HG02943 (cell line): ENCODE measurements around the gene NTF3.

Source experiments
- ATAC-seq: cut with Tn5 transposase; IDR thresholded peaks from one replicate; pipeline ENCODE4 v1.9.1; 2021; ENCODE audit warnings: mild to moderate bottlenecking, low read depth, moderate library complexity; ENCODE audit not compliant: unreplicated experiment

Gene NTF3

DNA sequence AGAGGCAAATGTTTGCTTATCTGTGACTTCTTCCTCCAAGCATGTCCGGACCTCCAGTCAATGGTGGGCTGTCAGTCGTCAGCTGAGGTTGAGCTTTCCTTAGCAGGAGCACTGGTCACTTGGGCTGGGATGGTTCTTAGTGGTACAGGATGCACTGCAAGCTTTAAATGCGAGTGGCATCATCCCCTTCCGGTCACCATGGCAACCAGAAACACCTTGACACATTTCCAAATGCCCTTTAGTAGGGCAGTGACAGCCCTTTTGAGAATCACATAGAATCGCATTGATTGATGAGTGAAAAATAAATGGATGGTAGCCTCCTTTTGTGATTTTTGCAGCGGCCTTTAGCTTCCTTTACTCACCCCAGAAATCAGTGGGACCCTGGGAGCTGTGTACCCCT, 24.1 kb downstream of the NTF3 start:
- ATAC-seq: no peak

DNA sequence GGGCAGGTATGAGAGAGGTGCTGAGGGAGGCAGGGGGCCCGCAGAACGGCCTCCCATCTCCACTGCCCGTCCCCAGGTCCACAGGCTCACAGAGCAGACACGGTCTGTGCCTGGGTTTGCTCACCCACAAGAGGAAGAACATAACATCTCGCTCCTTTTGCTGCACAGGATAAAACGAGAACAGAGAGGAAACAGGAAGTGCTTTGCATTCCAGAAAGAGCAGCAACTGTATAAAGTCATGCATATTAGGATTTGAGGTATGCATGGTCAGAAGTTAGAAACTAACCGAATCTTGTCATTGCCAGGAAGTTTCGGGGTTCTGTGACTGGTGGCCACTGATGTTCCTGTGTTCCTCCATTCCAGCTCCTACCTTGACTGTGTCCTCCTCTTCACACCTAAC, 25.0 kb downstream of the NTF3 start:
- ATAC-seq: no peak

DNA sequence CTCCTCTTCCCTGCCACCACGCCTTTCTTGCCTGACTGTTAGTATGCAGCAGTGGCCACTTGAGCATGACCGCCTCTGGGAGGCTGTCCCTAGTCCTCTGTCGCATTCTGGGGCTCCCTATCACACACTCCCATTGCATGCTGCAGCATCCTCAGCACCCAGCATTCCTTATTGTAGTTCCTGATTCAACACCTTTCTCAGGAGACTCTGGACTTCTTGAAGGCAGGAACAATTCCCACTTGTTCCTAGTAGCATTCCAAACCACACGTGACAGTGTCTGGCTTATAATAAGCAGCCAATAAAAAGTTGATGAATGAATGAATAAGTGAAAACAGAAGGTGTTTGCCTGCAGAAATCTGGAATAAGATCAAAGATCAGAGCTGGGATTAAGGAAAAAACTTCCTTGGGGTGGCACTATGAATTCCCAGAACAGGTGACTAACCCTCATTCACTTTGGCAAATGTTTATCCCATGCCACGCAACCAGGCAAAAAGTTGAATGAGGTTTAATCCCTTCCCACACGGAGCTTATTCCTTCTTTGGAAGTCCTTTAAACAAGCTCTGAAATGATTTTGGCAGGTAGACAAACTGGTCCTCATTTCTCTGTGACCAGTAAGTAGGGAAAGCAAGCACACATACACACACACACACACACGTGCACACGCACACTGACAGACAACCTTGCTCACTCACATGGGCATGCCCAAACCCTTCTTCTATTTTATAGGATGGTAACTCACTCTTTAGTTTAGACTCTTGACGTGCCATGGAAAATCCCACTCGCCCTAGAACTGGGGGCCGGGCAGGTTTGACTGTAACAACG, 26.5 kb downstream of the NTF3 start:
- ATAC-seq: no peak

DNA sequence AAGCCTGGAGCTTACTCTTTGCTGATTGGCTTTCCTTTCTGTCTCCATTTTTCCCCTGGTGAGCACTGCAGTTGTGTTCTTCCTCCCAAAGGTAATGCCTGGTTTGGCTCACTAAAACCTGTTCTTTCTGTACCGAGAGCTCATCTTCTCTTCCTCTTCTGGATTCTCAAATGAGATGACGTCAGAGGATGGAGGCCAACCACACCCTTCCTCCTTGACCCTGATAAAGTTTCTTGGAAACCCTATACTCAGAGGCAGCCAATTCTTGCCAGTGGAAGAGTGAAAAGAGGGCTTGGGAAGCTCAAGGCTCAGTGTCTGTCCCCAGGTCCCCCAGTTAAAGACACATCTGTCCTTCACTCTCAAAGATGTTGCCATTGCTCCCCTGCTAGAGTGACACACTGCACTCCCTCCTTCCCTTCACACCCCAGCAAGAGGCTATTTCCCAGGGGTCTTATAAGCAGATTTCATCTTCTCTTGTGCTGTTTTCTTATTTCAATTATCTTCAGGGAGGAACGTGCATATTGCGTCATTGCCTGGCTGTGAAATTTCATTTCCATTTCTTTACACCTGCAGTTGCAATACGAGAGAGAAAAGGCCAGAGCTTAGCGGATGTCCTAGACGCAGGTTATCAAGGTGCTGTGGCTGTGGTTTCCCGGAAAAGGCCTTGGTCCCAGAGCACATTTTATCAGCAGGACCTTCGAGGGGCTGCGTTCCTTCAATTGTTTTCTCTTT, 27.3 kb downstream of the NTF3 start:
- no peak for ATAC-seq

DNA sequence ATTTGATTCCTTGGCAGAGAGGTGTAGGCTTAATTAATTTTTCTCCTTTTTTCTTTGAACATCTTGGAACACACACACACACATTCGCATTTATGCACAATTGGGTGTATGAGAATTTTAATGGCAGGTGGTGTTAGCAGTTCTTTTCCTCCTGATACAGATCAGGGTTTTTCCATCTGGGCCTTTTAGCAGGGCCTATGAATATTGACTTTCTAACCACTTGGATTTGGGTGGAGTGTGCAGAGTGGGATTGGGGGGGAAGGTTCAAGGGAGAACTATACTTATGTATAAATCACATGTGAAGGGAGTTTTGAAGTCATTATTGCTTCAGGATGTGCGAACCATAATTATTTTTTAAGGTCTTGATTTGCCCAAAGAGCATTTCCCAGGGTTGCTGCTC, 28.9 kb downstream of the NTF3 start:
- no peak for ATAC-seq

DNA sequence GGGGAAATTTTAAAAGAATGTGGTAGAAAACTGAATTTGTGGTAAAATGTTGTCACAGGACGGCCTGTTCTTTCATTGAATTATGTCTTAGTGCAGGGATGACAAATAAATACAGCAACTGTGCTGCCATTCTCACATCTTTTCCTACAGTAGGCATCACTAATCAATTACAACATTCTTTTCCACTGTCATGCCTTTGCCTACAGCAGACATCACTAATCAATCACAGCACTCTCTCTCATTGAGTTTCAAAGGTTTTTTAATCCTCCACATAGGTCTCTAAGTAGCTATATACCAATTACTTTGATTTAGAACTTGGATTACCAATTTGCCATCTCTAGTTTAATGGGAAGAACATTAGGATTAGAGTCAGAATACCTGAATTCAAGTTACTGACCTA, 30.1 kb downstream of the NTF3 start:
- ATAC-seq: no peak

DNA sequence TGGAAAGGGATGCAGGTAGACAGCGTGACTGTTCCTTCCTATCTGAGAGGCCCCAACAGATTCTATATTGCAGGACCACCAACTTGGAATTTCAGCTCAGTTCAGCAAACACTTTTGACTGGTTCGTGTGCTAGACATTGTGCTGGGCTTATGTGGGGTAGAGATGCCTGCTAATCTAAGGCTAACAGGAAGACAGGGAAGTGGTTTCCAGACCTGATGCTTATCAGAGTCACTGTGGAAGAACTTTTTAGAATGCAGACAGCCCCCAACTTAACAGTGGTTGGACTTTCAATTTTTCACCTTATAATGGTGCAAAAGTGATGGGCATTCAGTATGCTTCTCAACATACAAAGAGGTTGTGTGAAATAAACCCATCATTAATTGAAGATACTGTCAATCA, 32.2 kb downstream of the NTF3 start:
- no peak for ATAC-seq

DNA sequence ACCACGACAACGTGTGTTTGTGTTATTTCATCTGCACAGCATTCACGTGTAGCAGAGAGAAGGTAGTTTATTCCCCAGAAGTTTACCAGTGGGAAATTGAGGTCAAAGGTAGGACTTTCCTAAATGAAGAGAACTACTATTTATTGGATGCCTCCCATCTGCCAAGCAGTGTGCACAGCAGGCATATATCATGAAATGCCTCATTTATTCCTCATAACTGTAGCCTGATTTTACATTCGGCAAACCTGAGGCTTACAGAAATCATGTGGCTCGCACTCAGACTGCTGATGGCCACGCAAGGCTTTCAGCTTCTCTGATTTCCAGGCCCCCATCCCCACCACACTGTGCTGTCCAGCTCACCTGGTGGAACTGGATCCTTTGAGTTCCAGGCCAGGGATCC, 33.5 kb downstream of the NTF3 start:
- no peak for ATAC-seq

DNA sequence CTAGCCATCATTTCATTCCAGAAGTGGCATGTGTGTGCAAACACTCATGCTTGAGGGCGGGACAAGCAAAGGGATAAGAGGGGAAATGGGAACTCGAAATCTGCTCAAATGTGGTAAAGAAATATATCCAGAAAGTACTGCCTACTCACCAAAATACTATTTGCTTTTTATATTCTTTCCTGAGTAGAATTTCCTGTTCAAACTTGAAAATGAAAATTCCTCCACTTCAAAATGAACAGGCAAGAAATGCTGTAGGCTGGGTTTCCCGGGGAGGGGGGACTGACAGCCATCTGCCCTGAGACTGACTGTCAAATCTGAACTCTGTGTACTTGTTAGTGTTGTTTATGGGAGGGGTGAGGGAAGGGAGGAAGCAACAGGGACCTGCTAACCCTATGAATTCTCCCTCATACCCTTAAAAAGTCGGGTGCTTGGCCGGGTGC, 34.6 kb downstream of the NTF3 start:
- ATAC-seq: no peak

DNA sequence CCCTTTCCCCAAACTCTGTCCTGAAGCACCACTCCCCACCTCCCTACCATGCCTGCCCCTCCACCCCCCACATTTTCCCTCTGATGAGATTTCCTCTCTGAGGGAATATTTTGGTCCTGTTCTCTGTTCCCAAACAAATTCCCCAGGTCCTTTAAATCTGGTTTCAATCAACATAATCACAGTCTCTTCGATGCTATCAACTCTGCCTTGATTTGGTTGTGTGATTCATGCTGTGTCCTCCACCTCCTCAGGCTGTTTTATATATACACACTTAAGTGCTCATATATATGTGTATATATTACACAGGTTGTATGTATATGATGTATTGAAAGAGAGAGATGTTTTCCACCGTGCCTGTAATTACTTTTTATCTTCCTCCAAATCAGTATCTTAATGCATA, 36.0 kb downstream of the NTF3 start:
- ATAC-seq: no peak

DNA sequence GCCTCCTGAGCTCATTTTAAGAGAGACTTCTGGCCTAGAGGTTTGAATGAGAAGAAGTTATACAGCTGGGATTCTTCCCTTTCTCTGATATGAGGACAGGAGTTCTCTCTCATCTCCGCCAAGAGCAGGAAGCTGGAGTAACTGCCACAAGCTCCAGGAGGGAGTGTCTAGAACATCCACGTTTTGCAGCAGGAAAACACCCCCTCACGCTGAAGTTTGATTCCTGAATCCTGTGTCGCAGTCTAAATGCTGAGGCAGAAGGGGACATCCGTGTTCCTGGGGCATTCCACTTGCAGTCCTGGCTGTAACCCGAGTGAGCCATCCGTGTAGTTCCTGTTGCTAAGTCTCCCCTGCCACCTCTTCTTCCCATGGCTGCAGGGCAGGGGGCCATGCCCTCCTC, 38.3 kb downstream of the NTF3 start:
- ATAC-seq: no peak

DNA sequence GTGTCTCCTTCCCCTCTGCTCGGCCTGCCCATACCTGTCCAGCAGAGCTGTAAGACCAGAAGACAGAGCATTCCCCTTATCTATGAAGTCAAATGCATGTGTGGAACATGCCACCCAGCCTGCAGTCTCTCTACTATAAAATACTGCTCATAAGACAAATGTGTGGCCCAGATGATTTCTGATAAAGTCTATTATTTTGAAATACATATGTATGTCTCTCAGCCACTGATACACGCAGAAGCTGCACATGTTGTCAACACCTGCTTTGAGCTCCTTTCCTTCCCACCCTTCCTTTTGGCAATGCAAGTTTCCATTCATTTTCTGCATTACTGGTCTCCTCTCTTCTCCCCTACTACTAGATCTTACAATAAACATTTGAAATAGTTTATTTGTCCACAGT, 38.8 kb downstream of the NTF3 start:
- no peak for ATAC-seq

DNA sequence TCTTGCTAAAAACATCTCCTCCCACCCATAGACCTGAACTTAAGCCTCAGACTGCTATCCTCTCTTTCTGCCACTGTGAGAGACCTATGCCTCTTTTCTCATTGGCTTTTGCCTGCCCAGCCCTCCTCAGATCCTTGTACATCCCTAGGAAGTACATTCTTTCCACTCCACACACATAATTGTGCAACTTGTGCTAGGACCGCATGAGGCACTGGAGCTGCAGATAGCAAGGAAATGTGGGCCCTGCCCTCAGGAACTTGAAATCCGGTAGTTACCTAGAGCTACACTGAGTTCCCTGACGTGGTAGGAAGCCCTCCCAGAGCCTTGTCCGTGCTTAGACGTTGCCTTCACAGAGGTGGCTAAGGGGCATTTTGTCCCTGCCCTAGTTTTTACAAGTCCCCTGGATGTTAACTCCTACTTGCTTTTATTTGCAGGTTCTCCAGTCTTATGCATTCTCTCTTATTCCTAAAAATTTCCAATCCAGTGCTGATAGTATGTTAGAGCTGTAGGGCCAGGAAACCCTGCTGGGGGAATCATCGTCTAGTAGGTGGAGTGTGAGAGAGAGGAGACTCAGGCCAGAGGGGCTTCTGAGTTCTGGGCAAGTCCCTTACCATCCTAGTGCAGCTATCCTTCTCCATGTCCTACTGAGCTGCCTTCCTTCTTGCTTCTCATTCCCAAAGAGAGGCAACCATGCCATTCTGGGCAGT, 41.3 kb downstream of the NTF3 start:
- no peak for ATAC-seq

DNA sequence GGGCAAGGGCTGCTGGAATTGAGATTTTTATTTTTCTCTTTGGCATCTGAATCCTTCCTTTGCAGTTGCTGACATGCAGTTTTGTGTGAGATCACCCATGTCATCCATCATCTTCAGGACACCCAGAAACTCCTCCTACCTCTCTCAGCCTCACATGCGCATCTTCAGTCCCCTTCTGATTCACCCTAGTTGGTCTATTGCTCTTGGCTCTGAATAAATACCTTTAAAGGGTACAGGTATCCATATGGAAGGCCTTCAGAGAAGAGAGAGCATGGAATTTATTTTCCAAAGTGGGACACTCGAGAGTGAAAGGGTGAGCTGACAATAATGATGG, 41.8 kb downstream of the NTF3 start:
- no peak for ATAC-seq

DNA sequence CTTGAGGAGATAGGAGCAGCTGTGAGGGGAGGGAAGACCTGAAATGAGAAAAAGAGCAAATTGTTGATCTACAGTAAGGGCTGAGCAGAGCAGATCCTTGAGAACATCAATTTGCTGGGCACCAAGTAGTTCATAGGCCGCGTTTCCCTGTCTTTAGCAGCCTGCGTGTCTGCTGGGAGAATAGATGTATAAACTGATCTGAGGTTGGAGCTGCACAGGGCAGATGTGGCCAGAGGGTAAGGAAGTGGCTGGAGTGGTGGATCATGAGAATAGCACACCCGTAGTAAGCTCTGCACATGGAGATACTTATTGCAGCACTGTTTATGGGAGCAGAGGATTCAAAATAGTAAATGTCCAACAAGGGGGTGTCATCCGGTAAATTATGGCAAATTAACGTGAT, 44.4 kb downstream of the NTF3 start:
- ATAC-seq: no peak

DNA sequence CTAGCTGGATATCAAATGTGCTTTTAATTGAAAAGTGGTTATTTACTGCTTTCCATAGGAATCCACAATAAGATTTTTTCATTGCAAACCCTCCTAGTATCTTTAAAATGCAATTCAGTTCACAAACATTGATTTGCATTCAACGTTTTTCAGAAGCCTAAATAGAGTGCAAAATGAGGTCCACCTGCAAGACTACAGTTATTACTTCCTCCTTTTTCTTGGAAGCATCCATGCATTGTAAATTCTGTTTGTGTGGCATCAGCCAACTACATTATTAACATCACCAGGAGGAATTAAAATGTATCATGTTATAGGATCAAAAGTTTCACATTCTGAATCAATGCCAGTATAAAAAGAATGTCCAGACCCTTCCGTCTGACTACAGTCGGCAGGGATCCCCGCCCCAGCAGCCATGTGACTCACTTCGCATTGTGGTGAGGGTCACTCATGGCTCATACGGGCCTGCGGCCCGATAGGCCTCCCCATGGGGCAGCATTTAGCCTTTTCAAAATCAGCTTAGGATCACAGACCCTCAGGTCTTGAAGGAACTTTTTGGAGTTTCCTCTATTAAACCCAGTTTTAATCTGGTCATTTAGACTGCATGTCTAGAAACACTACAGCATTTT, 46.3 kb downstream of the NTF3 start:
- no peak for ATAC-seq

DNA sequence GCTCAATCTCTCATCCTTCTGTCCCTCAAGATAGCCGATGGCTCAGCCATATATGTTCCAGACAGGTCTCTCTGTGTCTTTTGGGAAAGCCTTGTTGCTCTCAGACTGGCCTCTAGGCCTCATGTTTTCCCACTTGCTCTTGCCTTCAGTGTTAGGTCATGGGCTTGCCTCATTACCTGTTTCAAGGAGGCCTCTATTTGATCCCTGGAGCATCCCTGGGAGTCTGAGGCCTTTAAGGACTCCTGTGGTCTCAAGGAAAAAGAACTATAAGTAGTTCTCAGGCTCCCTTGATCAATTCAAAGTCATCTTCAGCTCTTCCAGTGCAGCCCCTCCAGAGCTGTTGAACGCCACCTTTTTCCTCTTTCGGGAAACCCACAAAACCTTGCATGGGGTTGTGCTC, 47.9 kb downstream of the NTF3 start:
- ATAC-seq: no peak

DNA sequence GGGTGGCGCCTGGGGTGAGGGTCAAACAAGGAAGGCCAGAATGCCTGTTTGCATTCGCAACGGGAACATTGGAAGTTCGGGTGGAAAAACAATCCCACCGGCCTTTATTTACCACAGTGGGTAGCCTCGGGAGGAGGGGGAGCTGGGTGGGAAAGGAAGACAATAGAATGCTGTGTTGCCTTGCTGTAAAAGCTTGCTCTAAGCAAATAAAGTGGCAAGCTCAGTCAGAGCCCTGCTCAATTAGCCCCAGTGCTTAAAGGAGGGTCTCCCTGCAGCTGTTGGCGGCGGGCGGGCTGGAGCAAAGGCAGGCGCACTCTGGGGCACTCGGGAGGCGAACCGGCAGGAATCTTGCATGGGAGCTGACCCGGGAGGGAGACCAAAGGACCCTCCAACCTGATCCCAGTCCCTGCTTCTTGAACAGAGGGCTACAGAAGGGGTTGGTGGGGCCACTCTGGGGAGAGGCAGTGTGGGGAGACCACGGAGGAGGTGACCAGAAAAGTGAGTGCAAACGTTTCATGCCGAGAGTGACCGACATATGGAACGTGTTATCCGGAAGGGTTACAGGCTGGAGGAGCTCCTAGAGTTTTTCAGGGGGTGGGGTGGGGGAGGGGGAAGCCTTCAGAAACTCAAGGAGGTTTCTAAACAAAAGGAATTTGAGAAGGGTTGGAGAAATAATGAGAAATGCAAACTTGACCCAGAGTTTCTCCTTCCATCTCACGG, 48.5 kb downstream of the NTF3 start:
- no peak for ATAC-seq

DNA sequence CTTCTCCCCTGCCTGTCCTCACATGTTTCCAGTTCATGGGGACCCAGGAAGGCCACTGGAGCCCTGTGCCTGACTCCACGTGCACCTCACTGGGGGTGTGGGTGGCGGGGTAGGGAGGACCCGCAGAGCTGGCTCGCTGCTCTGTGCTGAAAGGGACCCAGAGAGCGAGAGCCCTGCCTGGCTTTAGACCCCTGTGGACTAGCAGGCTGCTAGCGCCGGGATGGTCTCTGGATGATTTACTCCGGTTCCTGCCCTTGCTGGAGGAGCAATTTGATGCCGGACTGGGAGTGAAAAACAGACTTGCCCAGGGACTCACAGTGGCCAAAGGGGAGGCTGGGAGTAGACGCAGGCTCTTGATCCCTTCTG, 49.0 kb downstream of the NTF3 start:
- no peak for ATAC-seq

DNA sequence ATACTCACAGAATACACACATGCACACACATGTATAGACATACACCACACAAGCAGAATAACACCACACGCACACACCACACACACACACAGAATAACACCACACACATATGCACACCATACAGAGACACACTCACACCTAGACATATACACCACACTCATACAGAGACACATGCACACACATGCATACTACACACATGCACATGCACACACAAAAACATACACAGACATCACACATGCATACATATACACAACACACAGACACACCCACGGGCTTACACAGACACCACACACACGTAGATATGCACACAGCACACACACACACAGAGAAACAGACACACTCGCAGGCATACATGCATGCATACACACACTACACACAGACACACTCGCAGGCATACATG, 49.7 kb downstream of the NTF3 start:
- no peak for ATAC-seq

DNA sequence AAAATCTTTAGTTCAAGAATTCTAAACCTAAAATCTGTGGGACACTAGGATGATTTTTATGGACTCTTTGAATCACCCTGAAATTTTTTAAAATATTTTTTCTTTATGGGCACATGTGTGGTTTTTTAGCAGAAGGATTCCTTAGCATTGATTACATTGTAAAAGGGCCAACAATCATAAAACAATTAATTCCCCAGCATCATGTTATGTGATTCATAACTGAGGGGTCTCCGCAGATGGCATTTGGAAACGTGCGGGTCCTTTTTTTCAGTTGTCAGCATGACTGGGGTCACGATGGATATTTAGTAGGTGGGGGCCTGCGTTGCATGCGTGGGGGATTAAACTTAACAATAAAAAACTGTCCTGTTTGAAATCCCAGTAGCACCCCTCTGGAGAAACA, 52.5 kb downstream of the NTF3 start:
- no peak for ATAC-seq
